Body of pancreas (tissue), 4 donors: Measurements from ENCODE around the gene TENM4. TPM values are rescaled to one million over a fixed set of nuclear protein-coding genes. Genes with fewer than 3 reads are reported as not detected.
"Not testable (repeated sequence)": the region's sequence is repeated elsewhere in the genome, so short reads cannot be mapped to it uniquely, and the experiment has no call there.

Experiments
- ATAC-seq: fragments of 150-250 bp; one replicate; pipeline ENCODE4 v1.9.1; 2016
- DNase-seq, 4 donors: peaks; one replicate each; pipeline ENCODE4 v3.0.0-alpha.2; 2019
- H3K27ac ChIP-seq, 4 donors: fragments of 200-600 bp; sonication (generic); 1 replicate in 3 of 4; 2 replicates in 1 of 4; pipeline versions ENCODE4 v1.5.1 to v1.6.1; 2016 to 2019; ENCODE audit warnings: mild to moderate bottlenecking in 1 of 4, mixed read lengths in 1 of 4, moderate library complexity in 1 of 4
- H3K27me3 ChIP-seq, 2 donors: fragments of 200-600 bp; sonication (generic); one replicate each; pipeline ENCODE4 v1.6.0; 2016; ENCODE audit warnings: mild to moderate bottlenecking in 1 of 2
- H3K36me3 ChIP-seq, 2 donors: fragments of 200-600 bp; sonication (generic); replicated peaks in 1 of 2; 2 replicates each; pipeline ENCODE4 v1.5.1; 2016; ENCODE audit warnings: low read depth in 2 of 2; ENCODE audit not compliant: insufficient read depth in 1 of 2
- H3K4me1 ChIP-seq: fragments of 200-600 bp; sonication (generic); one replicate; pipeline ENCODE4 v1.6.0; 2016
- H3K4me3 ChIP-seq, 2 donors: fragments of 200-600 bp; sonication (generic); 1 replicate in 1 of 2; 2 replicates in 1 of 2; pipeline ENCODE4 v1.5.1; 2016 to 2019
- H3K9me3 ChIP-seq, 3 donors: fragments of 200-600 bp; sonication (generic); 1 replicate in 2 of 3; 2 replicates in 1 of 3; pipeline ENCODE4 v1.5.1; 2016
- CTCF ChIP-seq, 7 experiments: fragments of 450-650 bp in 4 of 7; fragments of 200-600 bp in 3 of 7; sonication (generic) in 3 of 7; IDR thresholded peaks; one replicate each; pipeline ENCODE4 v1.5.1; 2016 to 2019; ENCODE audit warnings: antibody characterized with exemption in 7 of 7
- POLR2A ChIP-seq, 3 donors: fragments of 450-650 bp; IDR thresholded peaks; one replicate each; pipeline ENCODE4 v1.6.1; 2016; ENCODE audit warnings: antibody characterized with exemption in 3 of 3, mild to moderate bottlenecking in 2 of 3
- WGBS, 2 donors: methylation state at CpG; one replicate each; pipeline ENCODE4 v1.1.5; 2017; 5-methylcytosine and 5-hydroxymethylcytosine counted together
- intact Hi-C: fragments of 100-400 bp; cut with DNase I; formaldehyde crosslinking; loops from one replicate; pipeline ENCODE4 v1.15.1; 2023
- total RNA-seq, 2 donors: library from RNA; depleted of rRNA; stranded (reverse); fragments of >200 nt; gene quantifications; one replicate each; pipeline ENCODE4 v1.1.0, GENCODE V29; 2016

TENM4 gene
- total RNA-seq, 2 donors from 2014 or later = 0.78 to 6.6 TPM

- TF ChIP-seq CTCF (IDR thresholded peaks at IDR 0.05) (no peak), POLR2A (IDR thresholded peaks at IDR 0.05) (no peak)
- H3K36me3 ChIP-seq = no peaks in the 10 kb centered on the region
- DNase-seq = no peak
- H3K4me3 ChIP-seq = no peak overlapping the region
- H3K27me3 ChIP-seq = no peaks in the 10 kb centered on the region
- H3K4me1 ChIP-seq = no peaks in the 10 kb centered on the region
- H3K9me3 ChIP-seq = no peaks in the 10 kb centered on the region
- WGBS, 2 donors = 67 to 80% methylated on average over 4 to 5 of the region's 5 CpGs
- ATAC-seq = no peak
- intact Hi-C loops = no loop called here
- H3K27ac ChIP-seq = no peak overlapping the region
Measured at GRCh38 chr11:78613378-78613813, 827.4 kb downstream of the TENM4 start.

GRCh38 chr11:78612721-78613377 lies 828.0 kb downstream of the TENM4 start:
- 37 to 67% methylated on average over 4 of the region's 4 CpGs for WGBS, 2 donors

GRCh38 chr11:78609321-78609720 lies 831.5 kb downstream of the TENM4 start:
- ATAC-seq, H3K36me3 ChIP-seq, H3K27me3 ChIP-seq, H3K4me1 ChIP-seq, H3K27ac ChIP-seq, H3K4me3 ChIP-seq, DNase-seq, H3K9me3 ChIP-seq, intact Hi-C loops: not testable (repeated sequence)
- 86 to 87% methylated on average over 5 of the region's 5 CpGs for WGBS, 2 donors

More at GRCh38 chr11:78612721-78613377, 828.0 kb downstream of the TENM4 start:
- intact Hi-C loops = no loop called here
- TF ChIP-seq CTCF (IDR thresholded peaks at IDR 0.05) (no peak), POLR2A (IDR thresholded peaks at IDR 0.05) (no peak)
- DNase-seq = no peak
- H3K36me3 ChIP-seq = no peaks in the 10 kb centered on the region
- no peak overlapping the region for H3K4me3 ChIP-seq
- no peaks in the 10 kb centered on the region for H3K9me3 ChIP-seq
- no peaks in the 10 kb centered on the region for H3K4me1 ChIP-seq
- H3K27ac ChIP-seq = no peak overlapping the region
- H3K27me3 ChIP-seq = no peaks in the 10 kb centered on the region
- no peak for ATAC-seq

- no peak for ATAC-seq
- H3K27me3 ChIP-seq = no peaks in the 10 kb centered on the region
- intact Hi-C loops = no loop called here
Measured at GRCh38 chr11:78607696-78608095, 833.1 kb downstream of the TENM4 start.

GRCh38 chr11:78606667-78607066 lies 834.2 kb downstream of the TENM4 start:
- Histone ChIP-seq H3K4me3 (no peak overlapping the region), H3K36me3 (no peaks in the 10 kb centered on the region), H3K9me3 (no peaks in the 10 kb centered on the region), H3K27ac (no peak overlapping the region), H3K4me1 (no peaks in the 10 kb centered on the region), H3K27me3 (no peaks in the 10 kb centered on the region)
- ATAC-seq (no peak), DNase-seq (no peak)
- WGBS, 2 donors = 68 to 71% methylated on average over 3 of the region's 3 CpGs
- intact Hi-C loops = no loop called here
- TF ChIP-seq CTCF (IDR thresholded peaks at IDR 0.05) (no peak), POLR2A (IDR thresholded peaks at IDR 0.05) (no peak)

More at GRCh38 chr11:78607696-78608095, 833.1 kb downstream of the TENM4 start:
- Histone ChIP-seq H3K9me3 (no peaks in the 10 kb centered on the region), H3K4me3 (no peak overlapping the region), H3K4me1 (no peaks in the 10 kb centered on the region), H3K27ac (no peak overlapping the region), H3K36me3 (no peaks in the 10 kb centered on the region)
- no peak for TF ChIP-seq POLR2A (IDR thresholded peaks at IDR 0.05)
- no peak for TF ChIP-seq CTCF (IDR thresholded peaks at IDR 0.05)
- DNase-seq = no peak
